GM19239 (cell line): ENCODE data around the gene MIP.
"Not testable (repeated sequence)": the region's sequence is repeated elsewhere in the genome, so short reads cannot be mapped to it uniquely, and the experiment has no call there.

Source experiments
- DNase-seq: peaks from one replicate; pipeline ENCODE4 v3.0.0; 2011; ENCODE audit warnings: low spot score; ENCODE audit not compliant: insufficient read length
- FAIRE-seq: peaks from 2 replicates; lab custom pipeline; 2011; peaks lifted over from hg19 to GRCh38; lab: Jason Lieb, UNC

Gene MIP

GRCh38 chr12:56469007-56469930, 14.8 kb upstream of the MIP start:
- no peak for DNase-seq
- peak; percentile 8 for FAIRE-seq

DNA sequence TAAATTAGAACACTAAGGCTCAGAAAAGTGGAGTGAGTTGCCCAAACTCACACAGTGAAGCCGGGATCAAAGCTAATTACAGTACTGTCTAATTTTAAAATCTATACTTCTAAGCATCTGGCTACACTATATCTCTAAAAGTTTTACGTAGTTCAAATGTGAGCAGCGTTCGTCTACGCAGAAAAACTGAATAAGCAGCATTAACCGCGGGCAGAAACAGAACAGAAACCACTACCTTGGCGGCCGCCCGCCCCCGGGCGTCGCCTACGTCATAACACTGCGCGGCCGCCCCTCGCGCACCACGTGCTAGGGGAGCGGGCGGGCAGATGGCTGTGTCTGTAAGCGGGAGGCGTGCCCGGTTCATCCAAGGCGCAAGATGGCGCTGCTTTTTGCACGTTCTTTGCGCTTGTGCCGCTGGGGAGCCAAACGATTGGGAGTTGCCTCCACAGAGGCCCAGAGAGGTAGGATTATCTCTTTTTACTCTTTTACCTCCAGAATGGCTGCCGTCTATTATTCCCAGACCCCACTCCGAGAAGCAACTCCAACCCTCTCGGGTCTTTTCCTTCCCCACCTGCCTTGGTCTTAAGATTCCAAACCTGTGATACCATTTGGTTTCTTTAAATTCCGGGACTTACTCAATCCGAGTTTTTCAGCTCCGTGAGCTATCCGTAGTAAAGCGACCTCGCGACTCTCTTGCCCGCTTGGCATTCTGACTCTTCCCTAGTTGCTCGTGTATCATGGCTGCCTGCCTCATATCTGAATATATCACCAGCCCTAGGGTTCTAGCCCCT, 14.0 kb upstream of the MIP start, which contains the start of gene SPRYD4:
TSS of gene SPRYD4 (plus strand) at position 363 of the 791 bp plus-strand sequence. CDS start at position 377, 14 bp downstream.
- FAIRE-seq (peak; percentile 83), DNase-seq (peak; percentile 77)

DNA sequence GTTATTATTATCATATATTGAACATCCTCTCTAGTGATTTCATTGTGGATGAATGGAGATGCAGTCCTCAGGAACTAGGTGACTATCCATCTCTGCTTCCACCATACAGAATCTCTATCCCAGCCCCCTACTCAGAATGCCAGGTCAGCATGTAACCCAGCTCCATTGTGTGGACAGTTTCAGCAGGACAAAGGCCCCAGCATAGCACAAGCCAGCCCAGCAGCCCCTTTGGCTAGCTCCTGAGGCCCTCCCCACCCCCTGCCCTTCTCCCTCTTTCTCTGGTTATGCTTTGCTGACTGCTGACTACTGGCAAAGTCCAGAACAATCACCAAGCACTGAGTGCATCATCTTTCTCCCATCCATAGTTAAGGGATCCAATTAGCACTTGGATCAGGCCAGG, 8.1 kb upstream of the MIP start:
- DNase-seq = no peak
- no peak for FAIRE-seq

- no peak for FAIRE-seq
- no peak for DNase-seq
Observed at GRCh38 chr12:56461235-56462159, 7.0 kb upstream of the MIP start.

DNA sequence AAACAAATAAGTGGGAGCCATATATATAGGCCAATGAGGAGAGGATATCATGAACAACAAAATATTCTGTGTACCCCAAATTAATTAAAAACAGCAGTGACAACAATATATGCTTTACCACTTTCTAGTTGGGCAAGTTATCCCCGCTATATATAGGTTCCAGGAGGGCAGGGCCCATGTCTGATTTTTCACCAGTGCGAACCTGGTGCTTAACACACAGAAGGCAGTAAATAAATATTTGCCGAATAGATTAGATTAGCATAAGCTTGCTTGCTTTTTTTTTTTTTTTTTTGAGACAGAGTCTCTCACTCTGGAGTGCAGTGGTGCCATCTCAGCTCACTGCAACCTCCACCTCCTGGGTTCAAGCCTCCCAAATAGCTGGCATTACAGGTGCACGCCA, 3.4 kb upstream of the MIP start:
- FAIRE-seq = no peak

GRCh38 chr12:56451147-56451546, 3.3 kb downstream of the MIP start:
- FAIRE-seq (no peak), DNase-seq (no peak)

More for the DNA sequence above, 3.4 kb upstream of the MIP start:
- no peak for DNase-seq

- no peak for FAIRE-seq
- DNase-seq = no peak
Observed at GRCh38 chr12:56450241-56450640, 4.2 kb downstream of the MIP start.

- DNase-seq (no peak), FAIRE-seq (no peak)
Observed at GRCh38 chr12:56449622-56449984, 4.9 kb downstream of the MIP start.

DNA sequence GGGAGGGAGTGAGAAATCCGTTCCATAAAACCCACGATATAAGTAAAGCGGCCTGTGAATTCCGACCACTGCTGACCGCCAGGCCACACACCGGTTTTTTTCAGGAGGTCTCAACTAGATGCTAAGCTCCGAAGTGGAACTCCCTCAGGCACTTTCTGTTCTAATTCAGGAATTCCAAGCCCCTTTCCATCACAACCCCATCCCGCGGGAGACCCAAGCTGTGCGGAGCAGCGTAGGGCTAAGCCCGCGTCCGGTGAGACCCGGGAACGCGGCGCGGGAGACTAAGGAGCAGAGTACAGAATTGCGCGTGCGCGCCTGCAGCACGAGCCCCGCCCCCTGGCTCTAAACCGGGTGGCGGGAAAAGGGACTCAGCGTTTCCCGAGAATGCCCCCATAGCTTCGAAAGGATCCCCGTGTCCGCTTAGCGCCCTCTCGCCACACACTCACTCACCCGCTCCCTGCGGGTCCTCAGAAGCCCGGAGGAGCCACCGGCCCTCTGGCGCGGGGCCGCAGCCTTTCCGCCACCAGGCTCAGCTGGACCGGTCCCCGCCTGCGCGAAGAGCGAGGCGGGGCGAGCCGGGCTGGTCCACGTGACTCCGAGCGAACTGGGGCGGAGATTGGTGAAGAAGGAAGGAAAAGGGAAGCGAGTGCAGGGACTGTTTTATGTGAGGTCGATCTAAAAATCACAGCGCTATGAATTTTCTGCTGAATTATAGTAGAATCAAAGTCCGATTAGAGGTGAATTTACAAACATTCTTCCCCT, 5.4 kb downstream of the MIP start, which contains the start of gene TIMELESS:
TSS of gene TIMELESS (minus strand) at position 567 of the 762 bp plus-strand sequence. CDS start 15,256 bp downstream, outside the sequence.
- DNase-seq (peak; percentile 90), FAIRE-seq (peak; percentile 93)

DNA sequence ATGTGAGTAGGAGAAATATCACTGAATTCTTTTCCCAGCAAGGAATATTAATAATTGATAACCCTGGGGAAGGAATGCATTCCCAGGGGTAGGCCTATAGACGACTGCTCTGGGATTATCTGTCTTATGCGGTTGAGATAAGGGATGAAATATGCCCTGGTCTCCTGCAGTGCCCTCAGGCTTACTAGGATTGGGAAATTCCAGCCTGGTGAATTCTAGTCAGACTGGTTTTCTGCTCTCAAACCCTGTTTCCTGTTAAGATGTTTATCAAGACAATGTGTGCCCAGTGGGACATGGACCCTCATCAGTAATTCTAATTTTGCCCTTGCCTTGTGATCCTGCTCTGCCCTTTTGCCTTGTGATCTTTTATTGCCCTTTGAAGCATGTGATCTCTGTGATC, 11.2 kb downstream of the MIP start:
- not testable (repeated sequence) for FAIRE-seq, DNase-seq

GRCh38 chr12:56437430-56438176, 16.9 kb downstream of the MIP start:
- FAIRE-seq = no peak

DNA sequence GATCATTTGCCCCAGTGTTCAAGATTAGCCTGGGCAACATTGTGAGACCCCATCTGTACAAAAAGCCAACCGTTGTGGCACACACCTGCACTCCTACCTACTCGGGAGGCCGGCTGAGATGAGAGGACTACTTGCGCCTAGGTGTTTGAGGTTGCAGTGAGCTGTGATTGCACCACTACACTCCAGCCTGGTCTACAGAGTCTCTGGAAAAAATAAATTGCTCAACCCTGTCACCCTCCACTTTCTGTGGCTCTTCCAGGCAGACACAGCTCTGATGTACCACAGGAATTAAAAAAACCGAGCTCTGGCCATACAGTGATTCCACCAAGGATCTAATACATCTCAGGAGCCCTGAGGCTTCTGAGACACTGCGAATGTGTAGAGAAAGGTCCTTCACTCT, 19.6 kb downstream of the MIP start:
- FAIRE-seq = no peak
- DNase-seq = no peak

More at GRCh38 chr12:56437430-56438176, 16.9 kb downstream of the MIP start:
- DNase-seq = no peak

DNA sequence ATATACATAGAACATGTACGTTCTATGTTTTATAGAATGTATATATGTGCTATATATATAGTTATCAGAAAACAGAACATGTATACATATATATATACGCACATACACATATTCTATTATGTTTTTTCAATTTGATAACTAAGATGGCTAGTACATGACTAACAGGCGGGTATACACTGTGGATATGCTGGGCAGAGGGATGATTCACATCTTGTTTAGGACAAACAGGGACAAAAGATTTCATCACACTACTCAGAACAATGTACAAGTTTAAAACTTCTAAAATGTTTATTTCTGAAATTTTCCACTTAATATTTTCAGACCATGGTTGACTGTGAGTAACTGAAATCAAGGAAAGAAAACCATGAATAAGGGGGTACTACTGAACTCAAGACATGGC, 22.6 kb downstream of the MIP start:
- DNase-seq (no peak), FAIRE-seq (no peak)

DNA sequence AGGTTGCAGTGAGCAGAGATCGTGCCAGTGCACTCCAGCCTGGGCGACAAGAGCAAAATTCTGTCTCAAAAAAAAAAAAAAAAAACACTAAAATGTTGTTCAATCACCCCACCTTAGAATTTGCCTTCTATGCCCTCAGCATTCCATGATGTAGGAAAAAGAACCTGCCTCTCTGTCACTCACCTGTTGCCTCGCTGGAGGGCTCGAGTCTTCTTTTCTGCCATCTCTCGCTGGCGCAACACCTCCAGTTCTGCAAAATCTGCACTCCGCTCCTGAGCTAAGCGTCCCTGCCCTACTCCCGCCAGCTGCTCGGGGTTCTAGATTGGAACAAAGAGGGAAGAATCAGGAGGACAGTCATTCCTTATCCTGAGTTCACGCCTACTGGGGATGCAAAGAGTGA, 23.2 kb downstream of the MIP start:
- FAIRE-seq = no peak
- DNase-seq = no peak

GRCh38 chr12:56425940-56426438, 28.5 kb downstream of the MIP start:
- FAIRE-seq (no peak), DNase-seq (no peak)

DNA sequence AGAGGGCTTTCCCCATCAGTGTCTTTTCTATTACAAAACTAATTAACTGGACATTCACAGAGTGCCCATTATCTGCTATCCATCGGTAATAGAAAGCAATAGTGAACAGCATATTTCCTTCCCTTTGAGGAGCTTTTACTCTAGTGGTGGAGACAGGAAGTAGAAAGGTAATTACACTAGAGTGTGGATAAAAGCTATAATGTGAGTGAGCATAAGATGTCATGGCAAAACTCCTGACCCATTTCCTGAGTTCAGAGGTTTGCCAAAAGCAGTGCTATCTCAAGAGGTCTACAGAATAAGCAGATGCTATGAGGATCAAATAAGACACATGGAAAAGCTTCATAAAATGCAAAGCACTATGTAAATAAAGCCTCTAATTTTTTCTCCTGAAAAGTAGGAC, 29.3 kb downstream of the MIP start:
- no peak for FAIRE-seq
- no peak for DNase-seq

- DNase-seq = no peak
- FAIRE-seq = no peak
Observed at GRCh38 chr12:56420411-56420810, 34.0 kb downstream of the MIP start.

- FAIRE-seq = no peak
Observed at GRCh38 chr12:56417739-56418138, 36.7 kb downstream of the MIP start.

More at GRCh38 chr12:56417739-56418138, 36.7 kb downstream of the MIP start:
- DNase-seq = no peak
